Measurements from ENCODE around the gene PLB1. TPM values are rescaled to one million over a fixed set of nuclear protein-coding genes. Genes with fewer than 3 reads are reported as not detected.

The PLB1 gene
- total and polyA plus RNA-seq, 2 experiments from 2014 or later = 0.06 to 0.21 TPM

DNA sequence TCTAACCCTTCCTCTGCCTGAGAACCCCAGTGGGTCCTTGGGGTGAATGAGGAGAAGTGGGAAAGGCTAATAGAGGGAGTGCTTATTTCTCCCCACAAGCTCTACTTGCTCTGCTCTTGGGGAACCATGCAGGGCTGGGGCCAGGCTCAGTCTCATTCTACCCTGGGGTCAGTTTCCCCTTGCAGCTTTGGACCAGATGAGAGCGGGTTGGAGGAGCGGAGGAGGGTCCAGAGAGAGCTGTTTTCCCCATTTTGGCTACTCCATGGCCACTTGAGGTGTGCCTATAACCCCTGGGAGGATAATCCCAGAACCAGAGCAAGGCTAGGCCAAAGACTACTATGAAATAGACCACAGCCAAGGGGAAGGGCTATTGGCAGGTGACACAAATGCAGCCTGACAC, 29.6 kb downstream of the PLB1 start:
- H3K4me1 Mint-ChIP-seq = peaks cover 9% of the 10 kb centered on the region; the same call in 2 of the 3 replicates
- no peak overlapping the region for H2AFZ ChIP-seq
- H3K4me2 ChIP-seq = no peak overlapping the region
- H3K27me3 ChIP-seq (ENCODE audit: insufficient read depth) = no peaks in the 10 kb centered on the region
- no peak overlapping the region for H3K4me3 Mint-ChIP-seq
- peaks cover 4% of the 10 kb centered on the region for H3K27me3 Mint-ChIP-seq (ENCODE audit: insufficient read depth, low read depth, poor library complexity)
- no peaks in the 10 kb centered on the region for H3K79me2 ChIP-seq (replicated peaks; ENCODE audit: insufficient read depth)
- no peak for ATAC-seq
- no peaks in the 10 kb centered on the region for H4K20me1 ChIP-seq (replicated peaks; ENCODE audit: insufficient read depth)
- H3K9me2 ChIP-seq (ENCODE audit: insufficient read depth) = no peaks in the 10 kb centered on the region
- H3K27ac ChIP-seq (ENCODE audit: low read depth) = no peak overlapping the region
- H3K36me3 Mint-ChIP-seq (ENCODE audit: low read depth) = no peaks in the 10 kb centered on the region
- H3K9me3 Mint-ChIP-seq = no peaks in the 10 kb centered on the region; the same call in 2 of the 3 replicates
- H3K4me3 ChIP-seq = no peak overlapping the region
- H3K27ac Mint-ChIP-seq = no peak overlapping the region
- H3K4me1 ChIP-seq (ENCODE audit: insufficient read depth) = no peaks in the 10 kb centered on the region
- H3K36me3 ChIP-seq (ENCODE audit: insufficient read depth) = no peaks in the 10 kb centered on the region
- TF ChIP-seq JUNB (IDR thresholded peaks at IDR 0.05; ENCODE audit: unreplicated experiment) = no peak
- TF ChIP-seq CREB1 (CRISPR knock-in tag; IDR thresholded peaks at IDR 0.05; ENCODE audit: low read depth) = no peak
- no peak for TF ChIP-seq NANOG (IDR thresholded peaks at IDR 0.05; ENCODE audit: borderline replicate concordance)
- no peak for DNase-seq (ENCODE audit: low spot score)
- H3F3A ChIP-seq (replicated peaks; ENCODE audit: low read depth) = no peaks in the 10 kb centered on the region

DNA sequence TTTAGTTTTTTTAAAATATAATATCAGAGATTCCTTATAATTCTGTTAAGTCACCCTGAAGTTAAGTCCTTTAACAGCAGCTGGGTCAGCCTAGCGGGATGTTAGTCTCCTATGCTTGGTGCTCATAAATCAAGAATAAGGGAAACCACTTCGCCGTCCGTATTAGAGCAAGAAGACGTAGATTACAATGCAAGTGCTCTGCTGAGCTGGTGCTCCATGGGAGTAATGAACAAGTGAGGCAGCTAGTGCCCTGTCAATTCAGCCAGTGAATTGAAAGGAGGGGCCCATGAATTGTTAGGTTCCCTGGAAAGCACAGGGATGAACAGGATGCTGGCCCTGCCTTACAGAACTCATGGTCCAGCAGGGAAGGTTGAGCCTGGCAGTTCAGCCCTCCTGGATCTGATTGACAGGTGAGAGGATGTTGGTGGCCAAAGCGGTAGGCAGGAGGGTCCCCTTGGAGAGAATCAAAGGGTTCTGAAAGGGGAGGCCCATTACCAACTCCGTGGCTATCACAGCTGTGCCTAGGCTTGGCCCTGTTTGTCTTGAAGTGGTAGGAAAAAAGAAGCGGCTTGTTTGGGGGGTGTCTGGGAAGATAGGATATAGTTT, 30.8 kb downstream of the PLB1 start:
- Histone ChIP-seq H3K4me3 (no peak overlapping the region), H3K36me3 (ENCODE audit: insufficient read depth) (no peaks in the 10 kb centered on the region), H3K9me2 (ENCODE audit: insufficient read depth) (no peaks in the 10 kb centered on the region), H4K20me1 (replicated peaks; ENCODE audit: insufficient read depth) (no peaks in the 10 kb centered on the region), H3K27ac (ENCODE audit: low read depth) (no peak overlapping the region), H2AFZ (no peak overlapping the region), H3K79me2 (replicated peaks; ENCODE audit: insufficient read depth) (no peaks in the 10 kb centered on the region), H3K4me1 (ENCODE audit: insufficient read depth) (no peaks in the 10 kb centered on the region), H3K4me2 (no peak overlapping the region), H3F3A (replicated peaks; ENCODE audit: low read depth) (no peaks in the 10 kb centered on the region), H3K27me3 (ENCODE audit: insufficient read depth) (no peaks in the 10 kb centered on the region)
- Mint-ChIP-seq H3K4me1 (peaks cover 9% of the 10 kb centered on the region; the same call in 2 of the 3 replicates), H3K27ac (no peak overlapping the region), H3K36me3 (ENCODE audit: low read depth) (no peaks in the 10 kb centered on the region), H3K4me3 (no peak overlapping the region), H3K9me3 (no peaks in the 10 kb centered on the region), H3K27me3 (ENCODE audit: insufficient read depth, low read depth, poor library complexity) (peaks cover 4% of the 10 kb centered on the region)
- DNase-seq (ENCODE audit: low spot score) (no peak), ATAC-seq (no peak)
- TF ChIP-seq ZNF331 (CRISPR knock-in tag; IDR thresholded peaks at IDR 0.05; ENCODE audit: low read depth) = no peak
- TF ChIP-seq STAT1 (IDR thresholded peaks at IDR 0.05; ENCODE audit: unreplicated experiment) = no peak
- TF ChIP-seq, protein P1, sequence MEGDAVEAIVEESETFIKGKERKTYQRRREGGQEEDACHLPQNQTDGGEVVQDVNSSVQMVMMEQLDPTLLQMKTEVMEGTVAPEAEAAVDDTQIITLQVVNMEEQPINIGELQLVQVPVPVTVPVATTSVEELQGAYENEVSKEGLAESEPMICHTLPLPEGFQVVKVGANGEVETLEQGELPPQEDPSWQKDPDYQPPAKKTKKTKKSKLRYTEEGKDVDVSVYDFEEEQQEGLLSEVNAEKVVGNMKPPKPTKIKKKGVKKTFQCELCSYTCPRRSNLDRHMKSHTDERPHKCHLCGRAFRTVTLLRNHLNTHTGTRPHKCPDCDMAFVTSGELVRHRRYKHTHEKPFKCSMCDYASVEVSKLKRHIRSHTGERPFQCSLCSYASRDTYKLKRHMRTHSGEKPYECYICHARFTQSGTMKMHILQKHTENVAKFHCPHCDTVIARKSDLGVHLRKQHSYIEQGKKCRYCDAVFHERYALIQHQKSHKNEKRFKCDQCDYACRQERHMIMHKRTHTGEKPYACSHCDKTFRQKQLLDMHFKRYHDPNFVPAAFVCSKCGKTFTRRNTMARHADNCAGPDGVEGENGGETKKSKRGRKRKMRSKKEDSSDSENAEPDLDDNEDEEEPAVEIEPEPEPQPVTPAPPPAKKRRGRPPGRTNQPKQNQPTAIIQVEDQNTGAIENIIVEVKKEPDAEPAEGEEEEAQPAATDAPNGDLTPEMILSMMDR (conservative IDR thresholded peaks at IDR 0.05; ENCODE audit: low read depth in 2 of 2) = no peak
- TF ChIP-seq, protein P2, sequence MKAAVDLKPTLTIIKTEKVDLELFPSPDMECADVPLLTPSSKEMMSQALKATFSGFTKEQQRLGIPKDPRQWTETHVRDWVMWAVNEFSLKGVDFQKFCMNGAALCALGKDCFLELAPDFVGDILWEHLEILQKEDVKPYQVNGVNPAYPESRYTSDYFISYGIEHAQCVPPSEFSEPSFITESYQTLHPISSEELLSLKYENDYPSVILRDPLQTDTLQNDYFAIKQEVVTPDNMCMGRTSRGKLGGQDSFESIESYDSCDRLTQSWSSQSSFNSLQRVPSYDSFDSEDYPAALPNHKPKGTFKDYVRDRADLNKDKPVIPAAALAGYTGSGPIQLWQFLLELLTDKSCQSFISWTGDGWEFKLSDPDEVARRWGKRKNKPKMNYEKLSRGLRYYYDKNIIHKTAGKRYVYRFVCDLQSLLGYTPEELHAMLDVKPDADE (IDR thresholded peaks at IDR 0.05) = no peak
- no peak for TF ChIP-seq JUNB (IDR thresholded peaks at IDR 0.05; ENCODE audit: unreplicated experiment)
- TF ChIP-seq EZH2phosphoT487 (IDR thresholded peaks at IDR 0.05; ENCODE audit: unreplicated experiment) = no peak
- TF ChIP-seq, protein P3, sequence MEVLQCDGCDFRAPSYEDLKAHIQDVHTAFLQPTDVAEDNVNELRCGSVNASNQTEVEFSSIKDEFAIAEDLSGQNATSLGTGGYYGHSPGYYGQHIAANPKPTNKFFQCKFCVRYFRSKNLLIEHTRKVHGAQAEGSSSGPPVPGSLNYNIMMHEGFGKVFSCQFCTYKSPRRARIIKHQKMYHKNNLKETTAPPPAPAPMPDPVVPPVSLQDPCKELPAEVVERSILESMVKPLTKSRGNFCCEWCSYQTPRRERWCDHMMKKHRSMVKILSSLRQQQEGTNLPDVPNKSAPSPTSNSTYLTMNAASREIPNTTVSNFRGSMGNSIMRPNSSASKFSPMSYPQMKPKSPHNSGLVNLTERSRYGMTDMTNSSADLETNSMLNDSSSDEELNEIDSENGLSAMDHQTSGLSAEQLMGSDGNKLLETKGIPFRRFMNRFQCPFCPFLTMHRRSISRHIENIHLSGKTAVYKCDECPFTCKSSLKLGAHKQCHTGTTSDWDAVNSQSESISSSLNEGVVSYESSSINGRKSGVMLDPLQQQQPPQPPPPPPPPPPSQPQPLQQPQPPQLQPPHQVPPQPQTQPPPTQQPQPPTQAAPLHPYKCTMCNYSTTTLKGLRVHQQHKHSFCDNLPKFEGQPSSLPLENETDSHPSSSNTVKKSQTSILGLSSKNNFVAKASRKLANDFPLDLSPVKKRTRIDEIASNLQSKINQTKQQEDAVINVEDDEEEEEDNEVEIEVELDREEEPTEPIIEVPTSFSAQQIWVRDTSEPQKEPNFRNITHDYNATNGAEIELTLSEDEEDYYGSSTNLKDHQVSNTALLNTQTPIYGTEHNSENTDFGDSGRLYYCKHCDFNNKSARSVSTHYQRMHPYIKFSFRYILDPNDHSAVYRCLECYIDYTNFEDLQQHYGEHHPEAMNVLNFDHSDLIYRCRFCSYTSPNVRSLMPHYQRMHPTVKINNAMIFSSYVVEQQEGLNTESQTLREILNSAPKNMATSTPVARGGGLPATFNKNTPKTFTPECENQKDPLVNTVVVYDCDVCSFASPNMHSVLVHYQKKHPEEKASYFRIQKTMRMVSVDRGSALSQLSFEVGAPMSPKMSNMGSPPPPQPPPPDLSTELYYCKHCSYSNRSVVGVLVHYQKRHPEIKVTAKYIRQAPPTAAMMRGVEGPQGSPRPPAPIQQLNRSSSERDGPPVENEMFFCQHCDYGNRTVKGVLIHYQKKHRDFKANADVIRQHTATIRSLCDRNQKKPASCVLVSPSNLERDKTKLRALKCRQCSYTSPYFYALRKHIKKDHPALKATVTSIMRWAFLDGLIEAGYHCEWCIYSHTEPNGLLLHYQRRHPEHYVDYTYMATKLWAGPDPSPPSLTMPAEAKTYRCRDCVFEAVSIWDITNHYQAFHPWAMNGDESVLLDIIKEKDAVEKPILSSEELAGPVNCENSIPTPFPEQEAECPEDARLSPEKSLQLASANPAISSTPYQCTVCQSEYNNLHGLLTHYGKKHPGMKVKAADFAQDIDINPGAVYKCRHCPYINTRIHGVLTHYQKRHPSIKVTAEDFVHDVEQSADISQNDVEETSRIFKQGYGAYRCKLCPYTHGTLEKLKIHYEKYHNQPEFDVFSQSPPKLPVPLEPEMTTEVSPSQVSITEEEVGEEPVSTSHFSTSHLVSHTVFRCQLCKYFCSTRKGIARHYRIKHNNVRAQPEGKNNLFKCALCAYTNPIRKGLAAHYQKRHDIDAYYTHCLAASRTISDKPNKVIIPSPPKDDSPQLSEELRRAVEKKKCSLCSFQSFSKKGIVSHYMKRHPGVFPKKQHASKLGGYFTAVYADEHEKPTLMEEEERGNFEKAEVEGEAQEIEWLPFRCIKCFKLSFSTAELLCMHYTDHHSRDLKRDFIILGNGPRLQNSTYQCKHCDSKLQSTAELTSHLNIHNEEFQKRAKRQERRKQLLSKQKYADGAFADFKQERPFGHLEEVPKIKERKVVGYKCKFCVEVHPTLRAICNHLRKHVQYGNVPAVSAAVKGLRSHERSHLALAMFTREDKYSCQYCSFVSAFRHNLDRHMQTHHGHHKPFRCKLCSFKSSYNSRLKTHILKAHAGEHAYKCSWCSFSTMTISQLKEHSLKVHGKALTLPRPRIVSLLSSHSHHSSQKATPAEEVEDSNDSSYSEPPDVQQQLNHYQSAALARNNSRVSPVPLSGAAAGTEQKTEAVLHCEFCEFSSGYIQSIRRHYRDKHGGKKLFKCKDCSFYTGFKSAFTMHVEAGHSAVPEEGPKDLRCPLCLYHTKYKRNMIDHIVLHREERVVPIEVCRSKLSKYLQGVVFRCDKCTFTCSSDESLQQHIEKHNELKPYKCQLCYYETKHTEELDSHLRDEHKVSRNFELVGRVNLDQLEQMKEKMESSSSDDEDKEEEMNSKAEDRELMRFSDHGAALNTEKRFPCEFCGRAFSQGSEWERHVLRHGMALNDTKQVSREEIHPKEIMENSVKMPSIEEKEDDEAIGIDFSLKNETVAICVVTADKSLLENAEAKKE (CRISPR knock-in tag; IDR thresholded peaks at IDR 0.05) = no peak
